CD4-positive, alpha-beta T cell treated with Interleukin-21 for 1 hour (primary cell): ENCODE data around the gene S100A11.
A peak's percentile ranks its signal among the peaks of the same experiment; 100 is the strongest.

Experiments
- DNase-seq: peaks from one replicate; pipeline ENCODE4 v3.0.0-alpha.2; 2020

The S100A11 gene

GRCh38 chr1:152000964-152001630 lies 35.7 kb downstream of the S100A11 start:
- DNase-seq = no peak

- no peak for DNase-seq
Observed at GRCh38 chr1:151998611-151999362, 38.0 kb downstream of the S100A11 start.

GRCh38 chr1:151997284-151997570 lies 39.6 kb downstream of the S100A11 start:
- no peak for DNase-seq

GRCh38 chr1:151995774-151996173 lies 41.0 kb downstream of the S100A11 start:
- no peak for DNase-seq

- no peak for DNase-seq
Observed at GRCh38 chr1:151994956-151995355, 41.8 kb downstream of the S100A11 start.

- DNase-seq = peak; percentile 84
Observed at GRCh38 chr1:151993734-151994496, 42.9 kb downstream of the S100A11 start, which contains the start of gene S100A10. Gene S100A10 (minus strand): TSS chr1:151993859. CDS start chr1:151986230, 7,629 bp downstream.

GRCh38 chr1:151993084-151993733 lies 43.6 kb downstream of the S100A11 start:
- peak; percentile 53 for DNase-seq

GRCh38 chr1:151992303-151993083 lies 44.3 kb downstream of the S100A11 start:
- peak; percentile 52 for DNase-seq

GRCh38 chr1:151991663-151992302 lies 45.0 kb downstream of the S100A11 start:
- no peak for DNase-seq

- DNase-seq = no peak
Observed at GRCh38 chr1:151990856-151991198, 46.0 kb downstream of the S100A11 start.

- DNase-seq = no peak
Observed at GRCh38 chr1:151990058-151990855, 46.5 kb downstream of the S100A11 start.

- DNase-seq = no peak
Observed at GRCh38 chr1:151989211-151989862, 47.5 kb downstream of the S100A11 start.

GRCh38 chr1:151988405-151988923 lies 48.3 kb downstream of the S100A11 start:
- no peak for DNase-seq

GRCh38 chr1:151986501-151987190 lies 50.2 kb downstream of the S100A11 start:
- no peak for DNase-seq

- DNase-seq = no peak
Observed at GRCh38 chr1:151985768-151986167, 51.0 kb downstream of the S100A11 start.

GRCh38 chr1:151985270-151985669 lies 51.5 kb downstream of the S100A11 start:
- DNase-seq = no peak

GRCh38 chr1:151984313-151984956 lies 52.4 kb downstream of the S100A11 start:
- DNase-seq = peak; percentile 30
